ENCODE data around the gene TOR3A.

DNA sequence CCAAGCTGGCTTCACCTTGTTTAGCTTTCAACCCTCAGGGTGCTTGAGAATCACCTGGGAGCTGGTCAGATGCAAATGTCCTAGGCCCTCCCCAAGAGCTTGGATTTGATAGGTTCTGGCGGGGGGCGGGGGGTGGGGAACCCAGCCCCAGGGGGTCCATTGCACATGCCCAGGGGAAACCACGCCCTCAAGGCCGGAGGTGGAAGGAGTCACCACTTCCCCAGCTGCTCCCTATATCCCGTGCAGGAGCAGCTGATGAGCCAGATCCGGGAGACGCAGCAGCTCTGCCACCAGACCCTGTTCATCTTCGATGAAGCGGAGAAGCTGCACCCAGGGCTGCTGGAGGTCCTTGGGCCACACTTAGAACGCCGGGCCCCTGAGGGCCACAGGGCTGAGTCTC is 5.8 kb downstream of the TOR3A start:
- TF ChIP-seq, protein P1, sequence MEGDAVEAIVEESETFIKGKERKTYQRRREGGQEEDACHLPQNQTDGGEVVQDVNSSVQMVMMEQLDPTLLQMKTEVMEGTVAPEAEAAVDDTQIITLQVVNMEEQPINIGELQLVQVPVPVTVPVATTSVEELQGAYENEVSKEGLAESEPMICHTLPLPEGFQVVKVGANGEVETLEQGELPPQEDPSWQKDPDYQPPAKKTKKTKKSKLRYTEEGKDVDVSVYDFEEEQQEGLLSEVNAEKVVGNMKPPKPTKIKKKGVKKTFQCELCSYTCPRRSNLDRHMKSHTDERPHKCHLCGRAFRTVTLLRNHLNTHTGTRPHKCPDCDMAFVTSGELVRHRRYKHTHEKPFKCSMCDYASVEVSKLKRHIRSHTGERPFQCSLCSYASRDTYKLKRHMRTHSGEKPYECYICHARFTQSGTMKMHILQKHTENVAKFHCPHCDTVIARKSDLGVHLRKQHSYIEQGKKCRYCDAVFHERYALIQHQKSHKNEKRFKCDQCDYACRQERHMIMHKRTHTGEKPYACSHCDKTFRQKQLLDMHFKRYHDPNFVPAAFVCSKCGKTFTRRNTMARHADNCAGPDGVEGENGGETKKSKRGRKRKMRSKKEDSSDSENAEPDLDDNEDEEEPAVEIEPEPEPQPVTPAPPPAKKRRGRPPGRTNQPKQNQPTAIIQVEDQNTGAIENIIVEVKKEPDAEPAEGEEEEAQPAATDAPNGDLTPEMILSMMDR (IDR thresholded peaks at IDR 0.05; ENCODE audit: insufficient read depth, low read depth, low read length): no peak
- TF ChIP-seq EZH2 (IDR thresholded peaks at IDR 0.05; ENCODE audit: insufficient read depth, low read length): no peak
